ENCODE measurements around the gene CDH13. TPM values are rescaled to one million over a fixed set of nuclear protein-coding genes. Genes with fewer than 3 reads are reported as not detected.

CDH13 gene
- polyA plus RNA-seq, 1 donor from 2014 or later: 3.2 TPM

- TF ChIP-seq MXI1 (conservative IDR thresholded peaks at IDR 0.05; ENCODE audit: poor library complexity, severe bottlenecking) (no peak), TAF1 (IDR thresholded peaks at IDR 0.05; ENCODE audit: low read depth) (no peak), POLR2AphosphoS5 (IDR thresholded peaks at IDR 0.05) (no peak), REST (IDR thresholded peaks at IDR 0.05; ENCODE audit: borderline replicate concordance) (no peak), EP300 (conservative IDR thresholded peaks at IDR 0.05; ENCODE audit: poor library complexity, severe bottlenecking) (no peak), SMC3 (conservative IDR thresholded peaks at IDR 0.05; ENCODE audit: poor library complexity) (no peak), CTCF (IDR thresholded peaks at IDR 0.05; ENCODE audit: poor library complexity, severe bottlenecking) (no peak), RAD21 (conservative IDR thresholded peaks at IDR 0.05) (no peak), EZH2 (IDR thresholded peaks at IDR 0.05; ENCODE audit: borderline replicate concordance, insufficient read depth, low read length, poor library complexity, severe bottlenecking) (no peak)
- no peaks in the 10 kb centered on the region for H3K9me2 ChIP-seq (ENCODE audit: insufficient read depth, low read length)
- H3K79me2 ChIP-seq (replicated peaks; ENCODE audit: insufficient read depth, low read length): no peaks in the 10 kb centered on the region
- no peak overlapping the region for H3K27ac ChIP-seq (ENCODE audit: low read length)
- H3K4me2 ChIP-seq (ENCODE audit: low read length): no peak overlapping the region
- H3K36me3 ChIP-seq (ENCODE audit: insufficient read depth, low read length): no peaks in the 10 kb centered on the region
- no peak overlapping the region for H3K9ac ChIP-seq (ENCODE audit: low read length)
- H3F3A ChIP-seq (ENCODE audit: insufficient read depth, low read length, poor library complexity, severe bottlenecking): no peaks in the 10 kb centered on the region
- no peak overlapping the region for H2AFZ ChIP-seq (ENCODE audit: low read depth, low read length)
- H3K4me3 ChIP-seq (ENCODE audit: low read length): no peak overlapping the region
- no peaks in the 10 kb centered on the region for H4K20me1 ChIP-seq (ENCODE audit: insufficient read depth)
- no peaks in the 10 kb centered on the region for H3K9me3 ChIP-seq (ENCODE audit: low read length)
- H3K27me3 ChIP-seq (ENCODE audit: insufficient read depth, low read depth, low read length): peaks cover 5% of the 10 kb centered on the region
Observed at GRCh38 chr16:82633964-82634600, 7.3 kb downstream of the CDH13 start.

GRCh38 chr16:82634955-82635610 lies 8.3 kb downstream of the CDH13 start:
- H2AFZ ChIP-seq (ENCODE audit: low read depth, low read length): no peak overlapping the region
- no peak overlapping the region for H3K9ac ChIP-seq (ENCODE audit: low read length)
- no peak overlapping the region for H3K4me2 ChIP-seq (ENCODE audit: low read length)
- H3F3A ChIP-seq (ENCODE audit: insufficient read depth, low read length, poor library complexity, severe bottlenecking): no peaks in the 10 kb centered on the region
- no peak overlapping the region for H3K27ac ChIP-seq (ENCODE audit: low read length)
- no peak for TF ChIP-seq POLR2AphosphoS5 (IDR thresholded peaks at IDR 0.05)
- TF ChIP-seq SMC3 (conservative IDR thresholded peaks at IDR 0.05; ENCODE audit: poor library complexity): no peak
- no peak for TF ChIP-seq TAF1 (IDR thresholded peaks at IDR 0.05; ENCODE audit: low read depth)
- TF ChIP-seq EZH2 (IDR thresholded peaks at IDR 0.05; ENCODE audit: borderline replicate concordance, insufficient read depth, low read length, poor library complexity, severe bottlenecking): no peak
- no peak for TF ChIP-seq RAD21 (conservative IDR thresholded peaks at IDR 0.05)
- TF ChIP-seq CTCF (IDR thresholded peaks at IDR 0.05; ENCODE audit: poor library complexity, severe bottlenecking): no peak
- H3K27me3 ChIP-seq (ENCODE audit: insufficient read depth, low read depth, low read length): no peaks in the 10 kb centered on the region
- H3K79me2 ChIP-seq (replicated peaks; ENCODE audit: insufficient read depth, low read length): no peaks in the 10 kb centered on the region
- H4K20me1 ChIP-seq (ENCODE audit: insufficient read depth): no peaks in the 10 kb centered on the region
- no peaks in the 10 kb centered on the region for H3K9me3 ChIP-seq (ENCODE audit: low read length)
- H3K36me3 ChIP-seq (ENCODE audit: insufficient read depth, low read length): no peaks in the 10 kb centered on the region
- H3K4me3 ChIP-seq (ENCODE audit: low read length): no peak overlapping the region
- no peaks in the 10 kb centered on the region for H3K9me2 ChIP-seq (ENCODE audit: insufficient read depth, low read length)

Measured in neural cell (in vitro differentiated cells).